Upper lobe of left lung (tissue), 6 donors: ENCODE measurements around the gene CXCL16. TPM values are rescaled to one million over a fixed set of nuclear protein-coding genes. Genes with fewer than 3 reads are reported as not detected.

ENCODE experiments used
- ATAC-seq, 2 donors: fragments of 200-7000 bp; cut with Tn5 transposase; one replicate each; pipeline ENCODE4 v1.9.1; 2022; ENCODE audit warnings: mild to moderate bottlenecking in 2 of 2, moderate library complexity in 2 of 2; ENCODE audit not compliant: low FRiP score in 2 of 2
- DNase-seq, 2 donors: peaks; one replicate each; pipeline ENCODE4 v3.0.0-alpha.2; 2019 to 2020
- H3K27ac ChIP-seq, 4 donors: fragments of 200-600 bp; sonication (generic); one replicate each; pipeline ENCODE4 v1.5.1; 2016 to 2019
- H3K27me3 ChIP-seq, 4 donors: fragments of 200-600 bp; sonication (generic); one replicate each; pipeline ENCODE4 v1.5.1; 2017 to 2019
- H3K36me3 ChIP-seq, 4 donors: fragments of 200-600 bp; sonication (generic); one replicate each; pipeline ENCODE4 v1.5.1; 2016 to 2019
- H3K4me1 ChIP-seq, 4 donors: fragments of 200-600 bp; sonication (generic); one replicate each; pipeline ENCODE4 v1.5.1; 2018 to 2019
- H3K4me3 ChIP-seq, 4 donors: fragments of 200-600 bp; sonication (generic); one replicate each; pipeline ENCODE4 v1.5.1; 2017 to 2019; ENCODE audit warnings: mild to moderate bottlenecking in 2 of 4, moderate library complexity in 1 of 4
- H3K9me3 ChIP-seq, 4 donors: fragments of 200-600 bp; sonication (generic); one replicate each; pipeline ENCODE4 v1.5.1; 2018 to 2019
- CTCF ChIP-seq, 6 experiments: fragments of 450-650 bp in 4 of 6; fragments of 200-600 bp in 2 of 6; sonication (generic) in 2 of 6; IDR thresholded peaks; one replicate each; pipeline ENCODE4 v1.5.1; 2016 to 2019; ENCODE audit warnings: antibody characterized with exemption in 6 of 6
- EP300 ChIP-seq, 4 donors: sonication (generic); formaldehyde crosslinking; IDR thresholded peaks; one replicate each; pipeline ENCODE4 v1.5.1; 2017; ENCODE audit warnings: antibody characterized with exemption in 4 of 4, control low read depth in 2 of 4
- POLR2A ChIP-seq, 4 donors: fragments of 450-650 bp; IDR thresholded peaks; one replicate each; pipeline ENCODE4 v1.5.1; 2016 to 2017; ENCODE audit warnings: antibody characterized with exemption in 4 of 4, mild to moderate bottlenecking in 2 of 4
- POLR2AphosphoS5 ChIP-seq, 2 donors: sonication (generic); formaldehyde crosslinking; IDR thresholded peaks; one replicate each; pipeline ENCODE4 v1.5.1; 2017; ENCODE audit warnings: antibody characterized with exemption in 2 of 2
- WGBS, 2 donors: methylation state at CpG; one replicate each; pipeline ENCODE4 v1.1.5; 2017 to 2018; 5-methylcytosine and 5-hydroxymethylcytosine counted together
- total RNA-seq, 6 donors: library from RNA; depleted of rRNA in 4 of 6; stranded (reverse); fragments of >200 nt in 4 of 6; gene quantifications; one replicate each; pipeline versions ENCODE4 v1.1.0 to v1.2.1, GENCODE V29; 2016 to 2021
- donor health status: DM: no; HTN: no; CAD: no; lungs with moderate emphysema.
- donor health status: DM: no; HTN: yes; CAD: no; lungs with severe emphysema.

CXCL16 gene
- total RNA-seq, 6 donors from 2014 or later: 62.9 to 281 (median 122) TPM

- Histone ChIP-seq H3K4me3 (no peak overlapping the region), H3K9me3 (no peaks in the 10 kb centered on the region), H3K27me3 (peaks cover 0 to 4% (median 2%) of the 10 kb centered on the region in 4 donors), H3K36me3 (no peaks in the 10 kb centered on the region), H3K27ac (no peak overlapping the region), H3K4me1 (no peaks in the 10 kb centered on the region)
- TF ChIP-seq CTCF (IDR thresholded peaks at IDR 0.05) (no peak), POLR2A (IDR thresholded peaks at IDR 0.05) (no peak), POLR2AphosphoS5 (IDR thresholded peaks at IDR 0.05) (no peak), EP300 (IDR thresholded peaks at IDR 0.05) (no peak)
- 65 to 71% methylated on average over 9 of the region's 9 CpGs for WGBS, 2 donors
- ATAC-seq (no peak), DNase-seq (no peak)
Observed at GRCh38 chr17:4777969-4778760, 38.4 kb upstream of the CXCL16 start.

DNA sequence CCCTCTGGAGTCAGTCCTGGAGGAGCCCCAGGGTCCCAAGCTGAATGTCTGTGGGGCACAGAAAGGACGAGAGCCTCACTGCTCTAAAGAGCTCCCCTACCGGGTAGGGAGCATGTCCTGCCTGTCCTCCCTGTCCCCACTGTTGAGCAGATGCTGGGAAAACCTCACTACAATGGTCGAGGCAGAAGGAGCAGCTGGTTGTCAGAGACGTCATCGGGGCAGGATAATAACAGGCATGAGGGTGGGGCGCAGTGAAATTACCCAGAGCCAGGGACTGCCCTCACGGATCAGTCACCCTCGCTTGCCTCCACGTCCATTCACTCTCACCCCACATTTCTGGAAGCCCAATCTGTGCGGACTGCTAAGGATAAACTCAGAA, 32.5 kb upstream of the CXCL16 start:
- no peak overlapping the region for H3K4me3 ChIP-seq
- H3K36me3 ChIP-seq: no peaks in the 10 kb centered on the region
- ATAC-seq (no peak), DNase-seq (no peak)
- WGBS, 2 donors: 72 to 78% methylated on average over 8 to 10 of the region's 10 CpGs
- no peaks in the 10 kb centered on the region for H3K27me3 ChIP-seq
- no peaks in the 10 kb centered on the region for H3K4me1 ChIP-seq
- no peaks in the 10 kb centered on the region for H3K9me3 ChIP-seq
- TF ChIP-seq EP300 (IDR thresholded peaks at IDR 0.05) (no peak), CTCF (IDR thresholded peaks at IDR 0.05) (no peak), POLR2AphosphoS5 (IDR thresholded peaks at IDR 0.05) (no peak), POLR2A (IDR thresholded peaks at IDR 0.05) (no peak)
- no peak overlapping the region for H3K27ac ChIP-seq

GRCh38 chr17:4771519-4772234, 31.9 kb upstream of the CXCL16 start, which contains the start of gene TM4SF5:
TM4SF5 (plus strand) TSS chr17:4771886; CDS start chr17:4771923, 37 bp downstream.
- ATAC-seq: no peak
- DNase-seq: peak in 1 of 2 donors; percentile 54
- H3K9me3 ChIP-seq: no peaks in the 10 kb centered on the region
- H3K4me3 ChIP-seq: no peak within 1 kb of the TSS
- 49 to 68% methylated on average over 12 to 13 of the region's 13 CpGs for WGBS, 2 donors
- H3K27ac ChIP-seq: no peak within 1 kb of the TSS
- no peaks in the 10 kb centered on the region for H3K36me3 ChIP-seq
- no peaks in the 10 kb centered on the region for H3K4me1 ChIP-seq
- TF ChIP-seq POLR2AphosphoS5 (IDR thresholded peaks at IDR 0.05) (no peak), EP300 (IDR thresholded peaks at IDR 0.05) (no peak), POLR2A (IDR thresholded peaks at IDR 0.05) (no peak), CTCF (IDR thresholded peaks at IDR 0.05) (no peak)
- H3K27me3 ChIP-seq: no peaks in the 10 kb centered on the region

- DNase-seq (no peak), ATAC-seq (no peak)
- Histone ChIP-seq H3K36me3 (no peaks in the 10 kb centered on the region), H3K27me3 (no peaks in the 10 kb centered on the region), H3K4me1 (no peaks in the 10 kb centered on the region), H3K27ac (no peak overlapping the region), H3K4me3 (no peak overlapping the region), H3K9me3 (no peaks in the 10 kb centered on the region)
- WGBS, 2 donors: 83 to 94% methylated on average over 2 of the region's 2 CpGs
- TF ChIP-seq EP300 (IDR thresholded peaks at IDR 0.05) (no peak), POLR2A (IDR thresholded peaks at IDR 0.05) (no peak), POLR2AphosphoS5 (IDR thresholded peaks at IDR 0.05) (no peak), CTCF (IDR thresholded peaks at IDR 0.05) (no peak)
Observed at GRCh38 chr17:4769628-4770027, 29.9 kb upstream of the CXCL16 start.
